ENCODE results near the gene CAPN10.
A peak's percentile ranks its signal among the peaks of the same experiment; 100 is the strongest.

Gene CAPN10

GRCh38 chr2:240624011-240624949 is 37.7 kb downstream of the CAPN10 start:
- H3K4me3 ChIP-seq (ENCODE audit: control insufficient read depth, low read depth, low read length), result no peak overlapping the region
- no peak for TF ChIP-seq CTCF (conservative IDR thresholded peaks at IDR 0.05; ENCODE audit: control insufficient read depth, insufficient read depth, low read depth, low read length)
- DNase-seq (ENCODE audit: low read depth), result no peak

GRCh38 chr2:240624950-240625621 is 38.6 kb downstream of the CAPN10 start, which contains the start of gene GPR35:
GPR35 (plus strand) TSS chr2:240625480; CDS start chr2:240629953, 4,473 bp downstream.
- DNase-seq (ENCODE audit: low read depth), result peak; percentile 75
- TF ChIP-seq CTCF (conservative IDR thresholded peaks at IDR 0.05; ENCODE audit: control insufficient read depth, insufficient read depth, low read depth, low read length), result no peak
- no peak within 1 kb of the TSS for H3K4me3 ChIP-seq (ENCODE audit: control insufficient read depth, low read depth, low read length)

- TF ChIP-seq CTCF (conservative IDR thresholded peaks at IDR 0.05; ENCODE audit: control insufficient read depth, insufficient read depth, low read depth, low read length), result no peak
- no peak for DNase-seq (ENCODE audit: low read depth)
- H3K4me3 ChIP-seq (ENCODE audit: control insufficient read depth, low read depth, low read length), result no peak overlapping the region
Measured at GRCh38 chr2:240626531-240627300, 40.2 kb downstream of the CAPN10 start.

- no peak overlapping the region for H3K4me3 ChIP-seq (ENCODE audit: control insufficient read depth, low read depth, low read length)
- DNase-seq (ENCODE audit: low read depth), result no peak
- no peak for TF ChIP-seq CTCF (conservative IDR thresholded peaks at IDR 0.05; ENCODE audit: control insufficient read depth, insufficient read depth, low read depth, low read length)
Measured at GRCh38 chr2:240627736-240628506, 41.4 kb downstream of the CAPN10 start.

DNA sequence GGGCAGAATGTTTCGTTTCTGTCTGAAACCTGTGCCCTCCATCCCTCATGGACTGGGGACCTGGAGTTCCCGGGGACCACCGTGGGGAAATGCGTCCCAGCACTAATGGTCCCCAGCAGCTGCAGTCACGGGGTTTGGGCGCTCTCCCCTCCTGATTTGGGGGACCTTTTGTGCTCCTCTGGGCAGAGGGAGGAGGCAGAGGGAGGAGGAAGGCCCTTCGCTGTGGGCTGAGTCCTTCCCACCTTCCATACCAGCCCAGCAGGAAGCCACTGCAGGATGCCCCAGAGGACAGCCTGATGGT is 41.9 kb downstream of the CAPN10 start:
- DNase-seq (ENCODE audit: low read depth), result no peak
- TF ChIP-seq CTCF (conservative IDR thresholded peaks at IDR 0.05; ENCODE audit: control insufficient read depth, insufficient read depth, low read depth, low read length), result no peak
- H3K4me3 ChIP-seq (ENCODE audit: control insufficient read depth, low read depth, low read length), result no peak overlapping the region

Data from fibroblast of mammary gland (primary cell).